OCI-LY1 (cell line): ENCODE data around the gene PLA2G4B.

Source experiments
- EZH2 ChIP-seq: fragments of 200-600 bp; sonication (generic), shearing (Covaris generic); IDR thresholded peaks from 2 replicates; pipeline ENCODE4 v1.8.0; 2017; ENCODE audit warnings: borderline replicate concordance, mixed run types, mild to moderate bottlenecking, antibody characterized with exemption, low read length, moderate library complexity, mixed read lengths
- TF ChIP-seq, protein P1 (sequence below): fragments of 200-600 bp; sonication (generic), shearing (Covaris generic); IDR thresholded peaks from 2 replicates; pipeline ENCODE4 v1.5.1; 2017; ENCODE audit warnings: mild to moderate bottlenecking, antibody characterized with exemption, low read length, moderate library complexity, mixed read lengths

DNA sequence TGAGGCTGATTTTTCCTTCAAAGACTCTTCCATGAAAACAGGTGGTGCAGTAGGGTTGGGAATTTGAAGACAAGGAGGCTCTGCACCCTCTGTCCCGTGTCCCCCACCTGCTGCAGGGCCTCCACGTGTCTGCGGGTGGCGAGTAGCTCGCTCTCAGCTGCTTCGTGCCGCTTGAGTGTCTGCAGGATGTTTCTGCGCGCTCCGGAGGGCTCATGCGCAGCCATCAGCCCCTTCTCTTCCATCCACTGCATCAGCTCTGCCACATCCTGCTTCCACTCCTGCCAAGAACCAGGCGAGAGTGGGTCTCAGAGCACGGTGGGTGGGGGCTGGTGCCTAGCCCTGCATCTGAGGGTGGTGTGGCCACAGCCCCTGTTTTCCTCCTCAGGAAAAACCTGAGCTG, 37.4 kb downstream of the PLA2G4B start:
- TF ChIP-seq, protein P1, sequence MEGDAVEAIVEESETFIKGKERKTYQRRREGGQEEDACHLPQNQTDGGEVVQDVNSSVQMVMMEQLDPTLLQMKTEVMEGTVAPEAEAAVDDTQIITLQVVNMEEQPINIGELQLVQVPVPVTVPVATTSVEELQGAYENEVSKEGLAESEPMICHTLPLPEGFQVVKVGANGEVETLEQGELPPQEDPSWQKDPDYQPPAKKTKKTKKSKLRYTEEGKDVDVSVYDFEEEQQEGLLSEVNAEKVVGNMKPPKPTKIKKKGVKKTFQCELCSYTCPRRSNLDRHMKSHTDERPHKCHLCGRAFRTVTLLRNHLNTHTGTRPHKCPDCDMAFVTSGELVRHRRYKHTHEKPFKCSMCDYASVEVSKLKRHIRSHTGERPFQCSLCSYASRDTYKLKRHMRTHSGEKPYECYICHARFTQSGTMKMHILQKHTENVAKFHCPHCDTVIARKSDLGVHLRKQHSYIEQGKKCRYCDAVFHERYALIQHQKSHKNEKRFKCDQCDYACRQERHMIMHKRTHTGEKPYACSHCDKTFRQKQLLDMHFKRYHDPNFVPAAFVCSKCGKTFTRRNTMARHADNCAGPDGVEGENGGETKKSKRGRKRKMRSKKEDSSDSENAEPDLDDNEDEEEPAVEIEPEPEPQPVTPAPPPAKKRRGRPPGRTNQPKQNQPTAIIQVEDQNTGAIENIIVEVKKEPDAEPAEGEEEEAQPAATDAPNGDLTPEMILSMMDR: no peak
- no peak for TF ChIP-seq EZH2
